Muscle layer of colon (tissue), 2 donors: ENCODE data around the gene MARS1.
A peak's percentile ranks its signal among the peaks of the same experiment; 100 is the strongest.
"Not testable (repeated sequence)": the region's sequence is repeated elsewhere in the genome, so short reads cannot be mapped to it uniquely, and the experiment has no call there.

Experiments used
- H3K27ac ChIP-seq: one replicate; pipeline ENCODE4 v1.7.0; 2013; ENCODE audit warnings: low read depth, mild to moderate bottlenecking, low read length, moderate library complexity
- H3K27me3 ChIP-seq, 2 donors: one replicate each; pipeline ENCODE4 v1.7.0; 2013; ENCODE audit warnings: low read length in 2 of 2, mild to moderate bottlenecking in 2 of 2; ENCODE audit not compliant: insufficient read depth in 2 of 2, control insufficient read depth in 1 of 2
- H3K36me3 ChIP-seq: one replicate; pipeline ENCODE4 v1.7.0; 2013; ENCODE audit warnings: mild to moderate bottlenecking, low read length; ENCODE audit not compliant: insufficient read depth
- H3K4me1 ChIP-seq: one replicate; pipeline ENCODE4 v1.7.0; 2013; ENCODE audit warnings: mild to moderate bottlenecking, low read length; ENCODE audit not compliant: insufficient read depth
- H3K4me3 ChIP-seq, 2 donors: one replicate each; pipeline ENCODE4 v1.7.0; 2013; ENCODE audit warnings: low read length in 2 of 2, low read depth in 1 of 2, mild to moderate bottlenecking in 1 of 2, moderate library complexity in 1 of 2
- H3K9ac ChIP-seq: one replicate; pipeline ENCODE4 v1.7.0; 2013; ENCODE audit warnings: low read length
- H3K9me3 ChIP-seq: one replicate; pipeline ENCODE4 v1.7.0; 2013; ENCODE audit warnings: mild to moderate bottlenecking, low read length
- donor health status: abdominal sarcoma.
- donor health status: Adenocarcinoma of cecum.

Gene MARS1

GRCh38 chr12:57487597-57488401 lies at the start of gene MARS1:
Gene MARS1 (plus strand): TSS chr12:57488068. CDS start chr12:57488091, 23 bp downstream.
- Histone ChIP-seq H3K9me3 (no peaks in the 10 kb centered on the region), H3K27me3 (no peaks in the 10 kb centered on the region), H3K4me3 (peak within 1 kb of the TSS; percentile 55 to 98), H3K36me3 (peaks cover 37% of the 10 kb centered on the region), H3K27ac (peak within 1 kb of the TSS; percentile 48), H3K4me1 (peaks cover 13% of the 10 kb centered on the region), H3K9ac (peak within 1 kb of the TSS; percentile 95)

DNA sequence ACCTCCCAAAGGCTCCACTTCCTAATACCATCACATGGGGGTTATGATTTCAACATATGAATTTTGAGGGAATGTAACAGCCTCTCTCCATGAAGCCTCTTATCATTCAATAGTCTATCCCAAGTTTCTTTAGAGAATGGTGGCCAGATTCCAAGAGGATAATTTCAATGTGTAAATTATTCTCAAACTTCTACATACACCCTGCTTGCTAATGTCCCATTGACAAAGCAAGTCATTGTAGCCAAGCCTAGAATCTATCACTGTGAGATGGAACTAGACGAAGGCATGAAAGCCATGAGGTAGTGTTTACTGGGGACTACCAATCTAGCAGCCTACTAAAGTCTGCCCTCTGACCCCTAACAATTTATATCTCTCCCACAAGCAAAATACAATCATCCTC lies 49.5 kb upstream of the MARS1 start:
- Histone ChIP-seq H3K27ac (no peak overlapping the region), H3K36me3 (no peaks in the 10 kb centered on the region), H3K9me3 (no peaks in the 10 kb centered on the region), H3K9ac (no peak overlapping the region), H3K4me3 (no peak overlapping the region), H3K4me1 (no peaks in the 10 kb centered on the region), H3K27me3 (no peaks in the 10 kb centered on the region)

GRCh38 chr12:57439762-57440266 lies 48.1 kb upstream of the MARS1 start:
- Histone ChIP-seq H3K4me3 (no peak overlapping the region), H3K9me3 (no peaks in the 10 kb centered on the region), H3K27ac (no peak overlapping the region), H3K27me3 (no peaks in the 10 kb centered on the region), H3K9ac (no peak overlapping the region), H3K36me3 (no peaks in the 10 kb centered on the region), H3K4me1 (no peaks in the 10 kb centered on the region)

DNA sequence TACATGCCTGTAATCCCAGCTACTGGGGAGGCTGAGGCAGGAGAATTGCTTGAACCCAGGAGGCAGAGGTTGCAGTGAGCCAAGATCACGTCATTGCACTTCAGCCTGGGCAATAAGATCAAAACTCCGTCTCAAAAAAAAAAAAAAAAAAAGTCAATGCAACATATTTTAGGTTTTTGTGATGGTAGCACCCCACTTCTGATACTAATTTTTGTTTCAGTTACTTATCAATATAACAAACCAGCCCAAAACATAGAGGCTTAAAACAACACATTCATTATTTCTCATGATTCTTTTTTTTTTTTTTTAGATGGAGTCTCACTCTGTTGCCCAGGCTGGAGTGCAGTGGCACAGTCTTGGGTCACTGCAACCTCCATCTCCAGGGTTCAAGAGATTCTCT lies 46.5 kb upstream of the MARS1 start:
- H3K36me3 ChIP-seq, H3K27ac ChIP-seq, H3K4me3 ChIP-seq, H3K27me3 ChIP-seq, H3K4me1 ChIP-seq, H3K9me3 ChIP-seq, H3K9ac ChIP-seq: not testable (repeated sequence)

- Histone ChIP-seq H3K27ac (no peak overlapping the region), H3K27me3 (no peaks in the 10 kb centered on the region), H3K36me3 (no peaks in the 10 kb centered on the region), H3K9ac (no peak overlapping the region), H3K9me3 (no peaks in the 10 kb centered on the region), H3K4me1 (no peaks in the 10 kb centered on the region), H3K4me3 (no peak overlapping the region)
Observed at GRCh38 chr12:57441846-57442427, 45.9 kb upstream of the MARS1 start.

DNA sequence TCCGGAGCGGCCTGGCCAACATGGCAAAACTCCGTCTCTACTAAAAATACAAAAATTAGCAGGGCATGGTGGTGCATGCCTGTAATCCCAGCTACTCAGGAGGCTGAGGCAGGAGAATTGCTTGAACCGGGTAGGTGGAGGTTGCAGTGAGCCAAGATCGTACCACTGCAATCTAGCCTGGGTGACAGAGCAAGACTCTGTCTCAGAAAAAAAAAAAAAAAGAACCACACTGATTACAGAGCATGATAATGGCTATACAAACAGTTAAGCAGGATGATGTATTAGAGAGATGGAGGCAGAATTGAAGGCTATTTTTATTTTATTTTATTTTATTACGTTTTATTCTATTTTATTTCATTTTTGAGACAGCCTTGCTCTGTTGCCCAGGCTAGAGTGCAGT lies 43.5 kb upstream of the MARS1 start:
- not testable (repeated sequence) for H3K4me3 ChIP-seq, H3K4me1 ChIP-seq, H3K36me3 ChIP-seq, H3K27ac ChIP-seq, H3K9me3 ChIP-seq, H3K27me3 ChIP-seq, H3K9ac ChIP-seq

DNA sequence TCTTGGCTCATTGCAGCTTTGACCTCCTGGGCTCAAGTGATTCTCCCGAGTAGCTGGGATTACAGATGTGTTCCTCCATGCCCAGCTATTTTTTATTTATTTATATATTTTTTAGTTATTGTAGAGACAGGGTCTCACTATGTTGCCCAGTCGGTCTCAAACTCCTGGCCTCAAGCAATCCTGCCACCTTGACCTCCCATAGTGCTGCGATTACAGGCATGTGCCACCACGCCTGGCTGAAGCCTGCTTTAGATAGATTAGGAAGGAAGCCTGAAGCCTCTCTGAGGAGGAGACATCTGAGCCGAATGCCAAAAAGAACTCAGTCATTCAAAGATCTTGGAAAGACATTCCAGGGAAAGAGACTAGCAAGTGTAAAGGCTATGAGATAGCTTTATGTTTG lies 43.1 kb upstream of the MARS1 start:
- Histone ChIP-seq H3K9me3 (no peaks in the 10 kb centered on the region), H3K27me3 (no peaks in the 10 kb centered on the region), H3K36me3 (no peaks in the 10 kb centered on the region), H3K4me1 (no peaks in the 10 kb centered on the region), H3K4me3 (no peak overlapping the region), H3K9ac (no peak overlapping the region), H3K27ac (no peak overlapping the region)

DNA sequence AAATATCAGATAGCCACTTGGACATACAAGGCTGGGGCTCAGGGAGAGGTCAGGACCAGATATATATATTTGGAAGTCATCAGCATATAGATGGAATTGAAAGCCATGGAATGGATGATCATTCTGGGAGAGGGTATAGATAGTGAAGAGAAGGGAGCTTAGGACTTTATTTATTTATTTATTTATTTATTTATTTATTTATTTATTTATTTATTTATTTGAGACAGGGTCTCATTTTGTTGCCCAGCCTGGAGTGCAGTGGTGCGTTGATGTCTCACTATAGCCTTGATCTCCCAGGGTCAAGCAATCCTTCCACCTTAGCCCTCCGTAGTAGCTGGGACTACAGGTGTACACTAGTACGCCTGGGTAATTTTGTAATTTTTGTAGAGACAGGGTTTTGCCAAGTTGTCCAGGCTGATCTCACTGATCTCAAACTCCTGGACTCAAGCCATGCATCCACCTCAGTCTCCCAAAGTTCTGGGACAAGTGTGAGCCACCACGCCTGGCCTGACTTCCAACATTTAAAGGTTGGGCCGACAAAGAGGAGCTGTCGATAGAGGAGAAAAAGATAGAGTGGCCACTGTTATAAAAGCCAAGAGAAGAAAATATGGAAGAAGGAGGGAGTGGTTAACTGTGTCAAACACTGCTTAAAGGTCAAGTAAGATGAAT lies 41.4 kb upstream of the MARS1 start:
- H3K27ac ChIP-seq: no peak overlapping the region
- no peak overlapping the region for H3K4me3 ChIP-seq
- no peaks in the 10 kb centered on the region for H3K36me3 ChIP-seq
- no peaks in the 10 kb centered on the region for H3K27me3 ChIP-seq
- H3K9ac ChIP-seq: no peak overlapping the region
- no peaks in the 10 kb centered on the region for H3K4me1 ChIP-seq
- H3K9me3 ChIP-seq: no peaks in the 10 kb centered on the region

DNA sequence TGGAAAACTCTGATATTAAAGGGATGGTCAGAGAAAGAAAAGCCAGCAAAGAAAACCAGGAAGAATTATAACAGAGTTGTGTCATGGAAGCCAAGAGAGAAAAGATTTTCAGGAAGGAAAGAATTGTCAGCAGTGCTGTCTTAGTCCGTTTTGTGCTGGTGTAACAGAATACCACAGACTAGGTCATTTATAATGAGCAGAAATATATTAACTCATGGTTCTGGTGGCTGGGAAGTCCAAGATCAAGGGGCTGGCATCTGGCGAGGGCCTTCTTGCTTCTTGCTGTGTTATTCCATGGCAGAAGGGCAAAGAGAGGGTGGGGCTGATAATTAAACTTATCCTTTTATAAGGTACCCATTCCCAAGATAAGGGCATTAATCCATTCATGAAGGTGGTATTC lies 39.2 kb upstream of the MARS1 start:
- no peaks in the 10 kb centered on the region for H3K36me3 ChIP-seq
- H3K9me3 ChIP-seq: no peaks in the 10 kb centered on the region
- H3K4me1 ChIP-seq: peaks cover 10% of the 10 kb centered on the region
- no peak overlapping the region for H3K4me3 ChIP-seq
- no peak overlapping the region for H3K9ac ChIP-seq
- H3K27ac ChIP-seq: no peak overlapping the region
- no peaks in the 10 kb centered on the region for H3K27me3 ChIP-seq

- no peak overlapping the region for H3K4me3 ChIP-seq
- no peak overlapping the region for H3K9ac ChIP-seq
- no peaks in the 10 kb centered on the region for H3K36me3 ChIP-seq
- no peaks in the 10 kb centered on the region for H3K27me3 ChIP-seq
- H3K9me3 ChIP-seq: no peaks in the 10 kb centered on the region
- no peak overlapping the region for H3K27ac ChIP-seq
- peaks cover 10% of the 10 kb centered on the region for H3K4me1 ChIP-seq
Observed at GRCh38 chr12:57449375-57449774, 38.5 kb upstream of the MARS1 start.

DNA sequence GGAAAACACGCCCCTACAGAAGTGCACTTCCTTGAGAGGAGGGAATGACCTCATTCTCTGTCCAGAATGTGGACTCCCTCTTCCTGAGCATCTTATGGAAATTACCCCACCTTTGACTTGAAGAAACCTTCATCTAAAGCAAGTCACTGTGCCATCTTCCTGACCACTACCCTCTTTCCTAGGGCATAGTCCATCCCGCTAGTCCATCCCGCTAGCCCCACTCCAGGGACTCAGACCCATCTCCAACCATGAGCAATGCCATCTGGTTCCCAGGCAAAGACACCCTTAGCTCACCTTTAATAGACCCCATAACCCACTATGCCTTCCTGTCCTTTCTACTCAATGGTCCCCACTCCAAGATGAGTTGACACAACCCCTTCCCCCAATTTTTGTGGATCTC lies 37.8 kb upstream of the MARS1 start:
- H3K4me1 ChIP-seq: peaks cover 10% of the 10 kb centered on the region
- no peaks in the 10 kb centered on the region for H3K9me3 ChIP-seq
- H3K27me3 ChIP-seq: no peaks in the 10 kb centered on the region
- no peak overlapping the region for H3K4me3 ChIP-seq
- H3K9ac ChIP-seq: no peak overlapping the region
- no peak overlapping the region for H3K27ac ChIP-seq
- H3K36me3 ChIP-seq: no peaks in the 10 kb centered on the region
